ENCODE measurements around the gene CETN1.

CETN1 gene

GRCh38 chr18:570697-571096 is 9.5 kb upstream of the CETN1 start:
- no peaks in the 10 kb centered on the region for H3K9me3 Mint-ChIP-seq
- DNase-seq (ENCODE audit: low spot score) = no peak
- no peak overlapping the region for H3K4me3 Mint-ChIP-seq
- no peaks in the 10 kb centered on the region for H3K4me1 Mint-ChIP-seq (ENCODE audit: low read depth)
- H3K27me3 Mint-ChIP-seq (ENCODE audit: low read depth) = peaks cover 6% of the 10 kb centered on the region
- no peaks in the 10 kb centered on the region for H3K36me3 Mint-ChIP-seq (ENCODE audit: low read depth)
- H3K27ac Mint-ChIP-seq = no peak overlapping the region

- Mint-ChIP-seq H3K9me3 (no peaks in the 10 kb centered on the region), H3K4me1 (ENCODE audit: low read depth) (no peaks in the 10 kb centered on the region), H3K36me3 (ENCODE audit: low read depth) (no peaks in the 10 kb centered on the region), H3K27me3 (ENCODE audit: low read depth) (peaks cover 6% of the 10 kb centered on the region), H3K4me3 (no peak overlapping the region), H3K27ac (no peak overlapping the region)
- no peak for DNase-seq (ENCODE audit: low spot score)
Measured at GRCh38 chr18:572091-572830, 7.9 kb upstream of the CETN1 start.

- Mint-ChIP-seq H3K4me3 (no peak overlapping the region), H3K4me1 (ENCODE audit: low read depth) (no peaks in the 10 kb centered on the region), H3K36me3 (ENCODE audit: low read depth) (no peaks in the 10 kb centered on the region), H3K27ac (no peak overlapping the region), H3K9me3 (no peaks in the 10 kb centered on the region), H3K27me3 (ENCODE audit: low read depth) (peaks cover 6% of the 10 kb centered on the region)
- no peak for DNase-seq (ENCODE audit: low spot score)
Measured at GRCh38 chr18:572831-573289, 7.3 kb upstream of the CETN1 start.

DNA sequence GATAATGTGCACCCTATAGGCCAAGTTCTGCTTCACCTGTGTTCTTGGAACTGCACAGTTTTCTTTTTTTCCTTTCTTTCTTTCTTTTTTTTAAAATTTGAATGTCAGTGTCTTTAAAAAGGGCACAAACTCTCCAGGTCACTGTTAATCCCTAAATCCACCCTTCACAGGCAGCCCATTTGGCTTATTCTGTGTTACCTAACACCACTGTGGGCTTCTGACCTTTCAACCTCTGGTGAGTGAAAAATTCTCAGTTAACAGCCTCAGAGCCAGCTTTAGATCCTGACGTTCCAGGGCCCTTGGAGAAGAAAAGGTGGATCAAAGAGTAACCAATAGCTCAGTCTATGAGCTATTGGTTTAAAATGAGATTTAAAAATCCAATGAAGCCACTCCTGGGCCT is 6.8 kb upstream of the CETN1 start:
- Mint-ChIP-seq H3K9me3 (no peaks in the 10 kb centered on the region), H3K36me3 (ENCODE audit: low read depth) (no peaks in the 10 kb centered on the region), H3K4me1 (ENCODE audit: low read depth) (no peaks in the 10 kb centered on the region), H3K27ac (no peak overlapping the region), H3K27me3 (ENCODE audit: low read depth) (peaks cover 6% of the 10 kb centered on the region), H3K4me3 (no peak overlapping the region)
- no peak for DNase-seq (ENCODE audit: low spot score)

DNA sequence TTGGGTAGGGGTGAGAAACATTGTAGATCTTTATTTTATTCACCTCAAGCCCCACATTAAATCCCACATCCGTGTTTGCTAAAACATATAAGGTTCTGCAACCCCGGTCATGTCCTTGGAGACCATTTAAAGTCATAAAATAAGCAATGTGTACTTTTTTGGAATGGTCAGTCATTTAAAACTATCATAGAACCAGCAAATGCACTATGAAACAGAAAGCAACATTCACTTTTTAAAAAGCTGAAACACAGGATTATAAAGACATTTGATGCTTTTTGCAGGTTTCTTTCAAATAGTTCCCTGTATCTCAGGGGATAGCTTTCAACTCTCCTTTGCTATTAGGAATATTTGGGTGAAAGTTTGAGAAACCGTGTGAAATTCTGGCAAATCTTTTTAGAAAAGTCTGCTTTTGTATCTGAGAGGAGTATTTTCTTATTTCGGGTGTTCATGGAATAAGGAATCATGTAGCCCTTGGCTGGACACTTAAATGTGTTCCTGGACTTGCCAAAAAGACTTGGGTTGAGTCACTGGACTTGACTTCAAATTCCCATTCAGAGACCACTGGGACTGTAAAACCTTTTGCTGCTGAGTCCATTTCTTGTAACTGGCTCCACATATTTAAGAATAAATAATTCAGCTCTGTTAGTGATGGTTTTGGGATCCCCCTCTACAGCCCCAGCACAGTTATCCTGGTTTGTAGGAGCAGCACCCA is 5.9 kb upstream of the CETN1 start:
- no peak overlapping the region for H3K27ac Mint-ChIP-seq

DNA sequence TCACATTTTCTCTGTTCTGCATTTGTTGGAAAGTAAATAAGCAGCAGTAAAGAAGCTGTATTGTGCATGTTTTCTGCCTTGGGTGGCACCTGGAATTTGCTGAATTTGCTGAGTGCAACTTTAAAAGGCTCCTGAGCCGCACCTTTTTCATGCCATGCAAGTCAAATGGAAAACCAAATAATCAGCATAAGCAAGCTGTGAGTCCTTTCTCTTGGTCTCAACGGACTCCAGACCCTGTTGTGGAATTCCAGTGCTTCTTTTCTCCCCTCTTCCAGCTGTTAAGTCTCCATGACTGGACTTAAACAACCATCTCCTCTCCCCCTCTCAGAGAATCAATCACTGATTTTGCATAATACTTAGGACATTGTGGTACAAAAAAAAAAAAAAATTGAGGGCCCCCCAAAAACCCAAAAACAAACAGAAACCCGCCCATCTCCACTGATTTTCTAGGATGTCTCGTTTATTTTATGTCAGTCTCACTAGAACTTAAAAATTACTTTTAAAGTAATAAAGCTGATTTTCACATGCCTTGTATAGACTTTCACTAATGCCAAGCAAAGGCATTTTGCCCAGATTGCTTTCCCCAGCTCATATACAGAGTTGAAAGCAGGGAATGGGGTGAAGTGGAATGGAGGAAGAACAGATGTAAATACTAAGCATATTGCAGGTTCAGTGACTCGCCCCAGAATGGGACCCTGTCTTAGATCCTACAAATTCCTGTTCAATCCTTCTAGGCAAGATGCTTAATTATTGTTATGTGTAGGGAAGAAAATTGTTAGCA is 5.1 kb upstream of the CETN1 start:
- Mint-ChIP-seq H3K27ac (no peak overlapping the region), H3K4me3 (no peak overlapping the region), H3K4me1 (ENCODE audit: low read depth) (no peaks in the 10 kb centered on the region), H3K27me3 (ENCODE audit: low read depth) (peaks cover 6% of the 10 kb centered on the region), H3K9me3 (no peaks in the 10 kb centered on the region), H3K36me3 (ENCODE audit: low read depth) (no peaks in the 10 kb centered on the region)
- DNase-seq (ENCODE audit: low spot score) = no peak

More for the DNA sequence above, 5.9 kb upstream of the CETN1 start:
- no peaks in the 10 kb centered on the region for H3K4me1 Mint-ChIP-seq (ENCODE audit: low read depth)
- DNase-seq (ENCODE audit: low spot score) = no peak
- peaks cover 6% of the 10 kb centered on the region for H3K27me3 Mint-ChIP-seq (ENCODE audit: low read depth)
- no peaks in the 10 kb centered on the region for H3K36me3 Mint-ChIP-seq (ENCODE audit: low read depth)
- H3K9me3 Mint-ChIP-seq = no peaks in the 10 kb centered on the region
- H3K4me3 Mint-ChIP-seq = no peak overlapping the region

DNA sequence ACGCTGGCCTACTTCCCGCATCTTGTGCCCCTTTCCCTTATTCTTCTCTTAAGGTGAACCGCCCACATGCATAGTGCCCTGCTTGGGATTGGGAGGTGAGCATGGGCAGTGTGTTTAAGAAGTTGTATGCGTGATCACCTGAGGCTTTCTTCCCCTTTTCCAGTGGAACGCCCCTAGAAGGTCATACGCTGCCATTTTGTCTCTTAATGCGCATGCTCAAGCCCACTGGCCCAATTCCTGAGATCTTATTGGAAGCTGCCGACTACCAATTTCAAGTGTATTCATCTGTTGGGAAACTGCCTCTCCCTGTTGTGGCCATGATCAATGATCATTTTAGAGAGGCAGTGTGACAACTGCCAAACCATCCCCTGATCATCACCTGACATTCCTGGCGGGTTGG is 3.3 kb upstream of the CETN1 start:
- Mint-ChIP-seq H3K36me3 (ENCODE audit: low read depth) (no peaks in the 10 kb centered on the region), H3K27me3 (ENCODE audit: low read depth) (peaks cover 6% of the 10 kb centered on the region), H3K4me3 (no peak overlapping the region), H3K27ac (no peak overlapping the region), H3K4me1 (ENCODE audit: low read depth) (no peaks in the 10 kb centered on the region), H3K9me3 (no peaks in the 10 kb centered on the region)
- no peak for DNase-seq (ENCODE audit: low spot score)

DNA sequence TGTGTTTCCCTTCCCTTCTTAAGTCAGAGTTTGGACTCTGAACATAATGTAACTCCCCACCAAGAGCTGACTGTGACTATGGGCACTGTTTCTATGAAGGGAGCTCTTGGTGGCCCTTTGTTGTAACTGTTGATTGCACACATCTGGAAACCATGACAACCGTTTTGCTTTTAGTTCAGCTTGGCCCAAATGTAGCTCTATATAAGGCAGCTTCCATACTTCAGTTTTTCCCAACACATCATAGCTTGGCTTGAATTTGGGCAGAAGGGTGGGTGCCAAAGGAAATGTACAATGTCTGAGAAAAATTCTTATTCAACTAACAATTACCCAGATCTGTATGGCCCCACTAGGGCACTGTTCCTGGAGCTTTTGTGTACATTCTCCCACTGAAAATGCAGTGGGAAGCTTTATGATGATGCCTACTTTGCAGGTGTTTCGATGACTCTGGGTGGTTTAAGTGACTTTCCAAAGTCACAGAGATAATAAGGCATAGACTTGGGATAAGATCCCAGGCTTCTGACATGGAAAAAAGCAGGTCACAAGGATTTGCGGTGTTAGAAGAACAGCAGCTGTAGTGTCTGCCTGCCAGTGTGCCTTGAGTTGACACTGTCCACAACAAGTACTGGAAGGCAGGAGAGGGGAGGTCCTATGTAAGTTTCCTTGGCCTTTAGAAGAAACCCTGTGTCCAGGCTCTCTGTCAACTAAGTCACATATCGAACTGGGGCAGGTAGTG is 2.4 kb upstream of the CETN1 start:
- H3K4me1 Mint-ChIP-seq (ENCODE audit: low read depth) = no peaks in the 10 kb centered on the region
- no peaks in the 10 kb centered on the region for H3K36me3 Mint-ChIP-seq (ENCODE audit: low read depth)
- H3K27ac Mint-ChIP-seq = no peak overlapping the region
- DNase-seq (ENCODE audit: low spot score) = no peak
- H3K4me3 Mint-ChIP-seq = no peak overlapping the region
- no peaks in the 10 kb centered on the region for H3K9me3 Mint-ChIP-seq
- H3K27me3 Mint-ChIP-seq (ENCODE audit: low read depth) = peaks cover 6% of the 10 kb centered on the region

DNA sequence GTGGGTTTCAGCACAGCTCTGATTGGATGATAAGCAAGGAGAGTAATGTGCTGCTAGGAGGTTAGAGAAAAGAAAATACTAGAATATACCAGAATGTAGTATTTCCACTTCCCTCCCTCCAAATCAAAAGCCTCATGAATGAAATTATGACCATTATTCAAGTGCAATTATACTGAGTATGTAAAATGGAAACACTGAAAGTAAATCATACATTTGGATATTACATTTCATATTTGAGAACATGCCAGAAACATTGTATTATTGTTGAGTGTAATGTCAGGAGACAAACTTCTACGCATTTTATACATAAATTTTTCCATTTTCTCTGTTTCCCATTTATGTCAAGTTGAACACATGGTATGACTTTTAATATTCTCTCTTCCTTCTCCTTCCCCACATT is 942 bp upstream of the CETN1 start:
- Mint-ChIP-seq H3K4me3 (no peak overlapping the region), H3K36me3 (ENCODE audit: low read depth) (no peaks in the 10 kb centered on the region), H3K27me3 (ENCODE audit: low read depth) (peaks cover 2% of the 10 kb centered on the region), H3K9me3 (no peaks in the 10 kb centered on the region), H3K4me1 (ENCODE audit: low read depth) (no peaks in the 10 kb centered on the region), H3K27ac (no peak overlapping the region)
- no peak for DNase-seq (ENCODE audit: low spot score)

GRCh38 chr18:581096-581495 is 916 bp downstream of the CETN1 start:
- Mint-ChIP-seq H3K27me3 (ENCODE audit: low read depth) (no peaks in the 10 kb centered on the region), H3K9me3 (no peaks in the 10 kb centered on the region), H3K4me3 (no peak overlapping the region), H3K36me3 (ENCODE audit: low read depth) (no peaks in the 10 kb centered on the region), H3K4me1 (ENCODE audit: low read depth) (no peaks in the 10 kb centered on the region), H3K27ac (no peak overlapping the region)
- DNase-seq (ENCODE audit: low spot score) = no peak

DNA sequence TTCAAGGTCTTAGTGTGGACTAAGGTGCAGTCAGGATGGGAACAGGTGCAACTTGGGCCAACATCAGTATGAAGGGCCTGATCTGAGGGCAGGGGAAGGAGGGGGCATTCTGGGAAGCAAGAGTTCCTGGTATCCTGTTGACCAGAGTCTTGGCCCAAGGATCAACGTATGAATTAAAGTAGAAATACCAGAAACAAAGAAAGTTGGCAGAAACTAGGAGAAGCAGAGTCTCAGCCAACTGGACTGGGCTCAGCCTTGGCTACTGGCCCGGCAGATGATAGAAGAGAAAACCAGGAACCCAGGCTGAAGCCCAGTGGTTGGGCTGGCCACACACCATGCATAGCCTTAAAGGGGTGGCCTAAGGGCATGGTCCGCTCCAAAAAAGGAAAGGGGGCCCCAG is 2.3 kb downstream of the CETN1 start:
- no peak for DNase-seq (ENCODE audit: low spot score)
- H3K4me3 Mint-ChIP-seq = no peak overlapping the region
- H3K27me3 Mint-ChIP-seq (ENCODE audit: low read depth) = no peaks in the 10 kb centered on the region

GRCh38 chr18:595068-595467 is 14.9 kb downstream of the CETN1 start:
- H3K27ac Mint-ChIP-seq = no peak overlapping the region
- no peaks in the 10 kb centered on the region for H3K36me3 Mint-ChIP-seq (ENCODE audit: low read depth)
- H3K27me3 Mint-ChIP-seq (ENCODE audit: low read depth) = peaks cover 20% of the 10 kb centered on the region
- no peak overlapping the region for H3K4me3 Mint-ChIP-seq
- DNase-seq (ENCODE audit: low spot score) = no peak
- H3K4me1 Mint-ChIP-seq (ENCODE audit: low read depth) = peaks cover 4% of the 10 kb centered on the region
- peaks cover 4% of the 10 kb centered on the region for H3K9me3 Mint-ChIP-seq

More for the DNA sequence above, 2.3 kb downstream of the CETN1 start:
- Mint-ChIP-seq H3K9me3 (no peaks in the 10 kb centered on the region), H3K27ac (no peak overlapping the region), H3K4me1 (ENCODE audit: low read depth) (no peaks in the 10 kb centered on the region), H3K36me3 (ENCODE audit: low read depth) (no peaks in the 10 kb centered on the region)

DNA sequence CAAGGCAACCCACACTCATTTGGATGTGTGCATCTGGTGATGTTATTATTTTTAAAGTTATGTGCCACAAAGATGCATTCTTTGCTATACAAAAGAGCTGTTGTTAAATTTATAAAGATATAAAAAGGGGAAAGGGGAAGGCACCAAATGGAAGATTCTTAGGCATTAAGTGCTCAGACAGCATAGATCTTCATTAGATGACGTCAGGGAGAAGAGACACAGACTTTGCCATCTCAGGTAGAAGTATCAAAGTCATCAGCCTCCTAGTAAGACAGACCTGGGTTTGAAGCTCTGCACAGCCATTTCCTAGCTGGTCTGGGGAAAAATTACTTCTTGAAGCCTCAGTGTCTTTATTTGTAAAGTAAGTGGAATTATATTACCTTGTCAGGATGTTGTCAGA is 15.4 kb downstream of the CETN1 start:
- Mint-ChIP-seq H3K4me1 (ENCODE audit: low read depth) (peaks cover 4% of the 10 kb centered on the region), H3K9me3 (no peaks in the 10 kb centered on the region), H3K36me3 (ENCODE audit: low read depth) (no peaks in the 10 kb centered on the region), H3K4me3 (no peak overlapping the region), H3K27ac (no peak overlapping the region), H3K27me3 (ENCODE audit: low read depth) (peaks cover 24% of the 10 kb centered on the region)
- DNase-seq (ENCODE audit: low spot score) = no peak
